Esophagus squamous epithelium (tissue), 4 donors: ENCODE measurements around the gene CTNNB1.

Experiments
- CTCF ChIP-seq, 6 experiments: fragments of 450-650 bp in 4 of 6; fragments of 200-600 bp in 2 of 6; sonication (generic) in 2 of 6; IDR thresholded peaks; one replicate each; pipeline ENCODE4 v1.5.1; 2016 to 2019; ENCODE audit warnings: antibody characterized with exemption in 6 of 6, mild to moderate bottlenecking in 4 of 6, moderate library complexity in 4 of 6
- POLR2A ChIP-seq, 4 donors: fragments of 450-650 bp; IDR thresholded peaks; one replicate each; pipeline ENCODE4 v1.6.1; 2017; ENCODE audit warnings: antibody characterized with exemption in 4 of 4, mild to moderate bottlenecking in 4 of 4, moderate library complexity in 3 of 4

GRCh38 chr3:41173926-41174885 lies 25.1 kb upstream of the CTNNB1 start:
- no peak for TF ChIP-seq CTCF (IDR thresholded peaks at IDR 0.05)
- no peak for TF ChIP-seq POLR2A (IDR thresholded peaks at IDR 0.05)
